ACHN (cell line): ENCODE data around the gene CPNE7.

Source experiments
- DNase-seq: peaks from one replicate; pipeline ENCODE4 v3.0.0-alpha.2; 2015
- in situ Hi-C: cut with HindIII; loops from 2 replicates; pipeline ENCODE4 v1.10.0; 2017; ENCODE audit warnings: low sequenced_read_pairs, low pct_ligation_motif_present, low pct_unique_long_range_greater_than_20kb

The CPNE7 gene

GRCh38 chr16:89575247-89576152 lies at the start of gene CPNE7:
Gene CPNE7, plus strand, starts transcription at chr16:89575758. Its CDS starts 140 bp downstream, at chr16:89575898.
- in situ Hi-C loops: no loop called here
- DNase-seq: peak; percentile 40

- DNase-seq: no peak
- in situ Hi-C loops: no loop called here
Observed at GRCh38 chr16:89529097-89529496, 46.5 kb upstream of the CPNE7 start.

- in situ Hi-C loops: no loop called here
- DNase-seq: no peak
Observed at GRCh38 chr16:89530401-89531381, 44.9 kb upstream of the CPNE7 start.

- in situ Hi-C loops: no loop called here
- DNase-seq: no peak
Observed at GRCh38 chr16:89531821-89532526, 43.6 kb upstream of the CPNE7 start.

- no peak for DNase-seq
- in situ Hi-C loops: no loop called here
Observed at GRCh38 chr16:89534252-89534756, 41.3 kb upstream of the CPNE7 start.

- in situ Hi-C loops: no loop called here
Observed at GRCh38 chr16:89536371-89536770, 39.2 kb upstream of the CPNE7 start.

GRCh38 chr16:89536886-89537548 lies 38.5 kb upstream of the CPNE7 start:
- in situ Hi-C loops: no loop called here

More at GRCh38 chr16:89536371-89536770, 39.2 kb upstream of the CPNE7 start:
- no peak for DNase-seq

GRCh38 chr16:89537549-89537925 lies 38.0 kb upstream of the CPNE7 start:
- no peak for DNase-seq
- in situ Hi-C loops: no loop called here

More at GRCh38 chr16:89536886-89537548, 38.5 kb upstream of the CPNE7 start:
- DNase-seq: no peak

GRCh38 chr16:89538286-89538685 lies 37.3 kb upstream of the CPNE7 start:
- in situ Hi-C loops: no loop called here
- no peak for DNase-seq

GRCh38 chr16:89540557-89540956 lies 35.0 kb upstream of the CPNE7 start:
- in situ Hi-C loops: no loop called here
- DNase-seq: no peak

- DNase-seq: no peak
- in situ Hi-C loops: no loop called here
Observed at GRCh38 chr16:89541792-89542191, 33.8 kb upstream of the CPNE7 start.

- no peak for DNase-seq
- in situ Hi-C loops: no loop called here
Observed at GRCh38 chr16:89544113-89544512, 31.4 kb upstream of the CPNE7 start.

GRCh38 chr16:89544713-89545043 lies 30.9 kb upstream of the CPNE7 start:
- DNase-seq: no peak
- in situ Hi-C loops: no loop called here

GRCh38 chr16:89545044-89545830 lies 30.3 kb upstream of the CPNE7 start:
- DNase-seq: no peak
- in situ Hi-C loops: no loop called here

- in situ Hi-C loops: no loop called here
- DNase-seq: no peak
Observed at GRCh38 chr16:89545831-89546574, 29.6 kb upstream of the CPNE7 start.

GRCh38 chr16:89546781-89547180 lies 28.8 kb upstream of the CPNE7 start:
- DNase-seq: no peak
- in situ Hi-C loops: no loop called here

GRCh38 chr16:89547291-89547690 lies 28.3 kb upstream of the CPNE7 start:
- no peak for DNase-seq
- in situ Hi-C loops: no loop called here
